PC-9 (cell line): ENCODE measurements around the gene TUBD1.

ENCODE experiments used
- CTCF ChIP-seq: fragments of 200-600 bp; sonication (generic); conservative IDR thresholded peaks from 2 replicates; pipeline ENCODE4 v1.6.1; 2017; ENCODE audit warnings: mixed run types, antibody characterized with exemption, mild to moderate bottlenecking, moderate library complexity
- EZH2 ChIP-seq: fragments of 200-600 bp; sonication (generic); IDR thresholded peaks from 2 replicates; pipeline ENCODE4 v1.8.0; 2017; ENCODE audit warnings: antibody characterized with exemption, low read depth

- TF ChIP-seq EZH2 = no peak
- no peak for TF ChIP-seq CTCF
Observed at GRCh38 chr17:59897090-59897489, 4.3 kb upstream of the TUBD1 start.
